Osteoblast (primary cell): ENCODE data around the gene SEMA3C. TPM values are rescaled to one million over a fixed set of nuclear protein-coding genes. Genes with fewer than 3 reads are reported as not detected.

Experiments
- DNase-seq: peaks from one replicate; pipeline ENCODE4 v3.0.0; 2011; ENCODE audit warnings: low spot score, mixed read lengths; ENCODE audit not compliant: insufficient read length; ENCODE audit errors: missing footprints
- H2AFZ ChIP-seq: 2 replicates; pipeline ENCODE4 v1.6.0; 2011; ENCODE audit warnings: mild to moderate bottlenecking, low read length
- H3K27ac ChIP-seq: 2 replicates; pipeline ENCODE4 v1.5.1; 2011; ENCODE audit warnings: mild to moderate bottlenecking, low read depth, low read length, moderate library complexity
- H3K27me3 ChIP-seq: 2 replicates; pipeline ENCODE4 v1.6.0; 2012; ENCODE audit warnings: mild to moderate bottlenecking, control low read depth, inconsistent platforms, low read length, moderate library complexity; ENCODE audit not compliant: insufficient read depth
- H3K36me3 ChIP-seq: 2 replicates; pipeline ENCODE4 v1.5.1; 2011; ENCODE audit warnings: mild to moderate bottlenecking, low read length, control low read depth, moderate library complexity; ENCODE audit not compliant: insufficient read depth
- H3K4me1 ChIP-seq: 2 replicates; pipeline ENCODE4 v1.5.1; 2011; ENCODE audit warnings: mild to moderate bottlenecking, low read length, control low read depth, moderate library complexity; ENCODE audit not compliant: insufficient read depth
- H3K4me2 ChIP-seq: 2 replicates; pipeline ENCODE4 v1.6.0; 2011; ENCODE audit warnings: mild to moderate bottlenecking, low read length; ENCODE audit not compliant: insufficient read depth
- H3K4me3 ChIP-seq: fragments of 200-600 bp; sonication (generic); 3 replicates; pipeline ENCODE4 v1.5.1; 2012; ENCODE audit warnings: mild to moderate bottlenecking, low read length, inconsistent platforms; ENCODE audit not compliant: insufficient read depth
- H3K79me2 ChIP-seq: 2 replicates; pipeline ENCODE4 v1.6.0; 2012; ENCODE audit warnings: mild to moderate bottlenecking, low read length, control low read depth, inconsistent platforms; ENCODE audit not compliant: insufficient read depth
- H3K9me3 ChIP-seq: 2 replicates; pipeline ENCODE4 v1.5.1; 2011; ENCODE audit warnings: low read depth, low read length, control low read depth
- H4K20me1 ChIP-seq: 2 replicates; pipeline ENCODE4 v1.6.0; 2012; ENCODE audit warnings: mild to moderate bottlenecking, low read length, control low read depth; ENCODE audit not compliant: insufficient read depth
- CTCF ChIP-seq: IDR thresholded peaks from 2 replicates; pipeline ENCODE4 v1.5.1; 2011; ENCODE audit warnings: mild to moderate bottlenecking, low read depth, low read length, moderate library complexity; ENCODE audit errors: extremely low read depth
- total RNA-seq: library from RNA; depleted of rRNA; stranded (reverse); fragments of >200 nt; gene quantifications from 2 replicates; pipeline ENCODE4 v1.2.3, GENCODE V29; 2012

The SEMA3C gene
- total RNA-seq, 1 donor: 388 TPM

GRCh38 chr7:80722616-80723195 is 196.1 kb downstream of the SEMA3C start:
- no peak for TF ChIP-seq CTCF

DNA sequence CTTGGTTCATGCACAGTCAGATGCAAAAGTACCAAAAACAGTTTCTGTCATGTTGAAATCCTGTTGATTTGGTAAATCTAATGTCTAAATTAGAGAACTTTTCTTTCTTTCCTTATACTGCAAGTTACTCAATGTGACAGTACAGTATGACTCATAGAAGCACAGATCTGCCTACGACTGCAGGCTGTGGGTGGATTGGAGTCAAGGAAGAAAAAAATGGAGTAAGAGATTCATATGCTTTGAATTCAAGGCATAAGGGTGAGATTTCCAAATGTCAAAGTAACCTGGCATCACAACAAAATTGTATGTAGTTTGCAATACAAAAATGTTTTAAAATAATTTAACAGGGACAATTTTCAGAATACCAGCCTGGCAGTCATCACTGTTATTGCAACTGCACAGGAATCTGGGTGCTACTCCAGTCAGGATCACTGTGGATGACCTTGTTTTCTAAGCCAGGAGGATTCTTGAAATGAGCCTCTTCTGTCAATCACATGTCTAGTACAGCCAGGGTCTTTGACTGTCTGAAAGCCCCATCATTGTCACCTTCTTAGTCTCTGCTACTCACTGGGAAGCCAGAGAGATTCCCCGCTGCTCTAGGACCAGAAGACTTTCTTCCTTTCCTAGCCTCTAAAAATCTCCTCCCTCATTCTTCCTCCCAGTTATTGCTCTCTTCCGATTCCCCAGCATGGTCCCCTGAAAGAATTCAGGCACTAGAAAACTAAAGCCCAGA is 196.8 kb downstream of the SEMA3C start:
- H3K4me1 ChIP-seq: peaks cover 55% of the 10 kb centered on the region
- TF ChIP-seq CTCF: no peak
- peak overlapping the region; percentile 2 for H2AFZ ChIP-seq

More at GRCh38 chr7:80722616-80723195, 196.1 kb downstream of the SEMA3C start:
- Histone ChIP-seq H4K20me1 (no peaks in the 10 kb centered on the region), H2AFZ (no peak overlapping the region), H3K27me3 (no peaks in the 10 kb centered on the region), H3K4me3 (no peak overlapping the region), H3K4me2 (peak overlapping the region; percentile 52), H3K36me3 (no peaks in the 10 kb centered on the region), H3K9me3 (no peaks in the 10 kb centered on the region), H3K4me1 (peaks cover 55% of the 10 kb centered on the region), H3K79me2 (no peaks in the 10 kb centered on the region), H3K27ac (peak overlapping the region; percentile 97)
- DNase-seq: peak; percentile 53

DNA sequence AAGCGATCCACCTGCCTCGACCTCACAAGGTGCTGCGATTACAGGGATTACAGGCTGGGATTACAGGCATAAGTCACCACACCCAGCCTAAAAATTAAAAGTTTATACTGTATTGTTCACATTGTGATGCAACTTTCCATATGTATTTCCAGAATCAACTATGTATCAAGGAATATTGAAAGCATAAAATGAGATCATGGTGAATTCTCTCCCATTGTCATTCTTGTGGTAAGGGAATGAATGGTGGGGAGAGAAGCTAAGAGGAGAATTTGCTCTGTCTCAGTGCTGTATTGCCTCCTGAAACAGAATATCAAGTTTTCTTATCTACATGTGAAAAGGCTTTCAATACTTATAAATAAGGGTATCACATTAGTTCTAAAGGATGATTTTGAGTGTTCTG is 198.7 kb downstream of the SEMA3C start:
- Histone ChIP-seq H3K27me3 (no peaks in the 10 kb centered on the region), H3K4me3 (no peak overlapping the region), H3K79me2 (no peaks in the 10 kb centered on the region), H3K4me2 (no peak overlapping the region), H3K4me1 (peaks cover 51% of the 10 kb centered on the region), H4K20me1 (no peaks in the 10 kb centered on the region), H2AFZ (no peak overlapping the region), H3K9me3 (no peaks in the 10 kb centered on the region), H3K36me3 (no peaks in the 10 kb centered on the region), H3K27ac (peak overlapping the region; percentile 27)
- DNase-seq: no peak
- TF ChIP-seq CTCF: no peak

More for the DNA sequence above, 196.8 kb downstream of the SEMA3C start:
- H3K27ac ChIP-seq: peak overlapping the region; percentile 97
- H3K27me3 ChIP-seq: no peaks in the 10 kb centered on the region
- H3K4me3 ChIP-seq: no peak overlapping the region
- no peaks in the 10 kb centered on the region for H3K9me3 ChIP-seq
- no peaks in the 10 kb centered on the region for H4K20me1 ChIP-seq
- peak; percentile 32 for DNase-seq
- no peaks in the 10 kb centered on the region for H3K79me2 ChIP-seq
- peak overlapping the region; percentile 52 for H3K4me2 ChIP-seq
- H3K36me3 ChIP-seq: no peaks in the 10 kb centered on the region

- Histone ChIP-seq H3K4me3 (no peak overlapping the region), H2AFZ (no peak overlapping the region), H4K20me1 (no peaks in the 10 kb centered on the region), H3K79me2 (no peaks in the 10 kb centered on the region), H3K4me1 (peaks cover 43% of the 10 kb centered on the region), H3K9me3 (no peaks in the 10 kb centered on the region), H3K4me2 (no peak overlapping the region), H3K36me3 (no peaks in the 10 kb centered on the region), H3K27me3 (no peaks in the 10 kb centered on the region), H3K27ac (peak overlapping the region; percentile 27)
- DNase-seq: no peak
- no peak for TF ChIP-seq CTCF
These were observed 199.6 kb downstream of the SEMA3C start for GRCh38 chr7:80719261-80719660.
